ENCODE measurements around the gene STRADB.

- TF ChIP-seq TCF7L2 (IDR thresholded peaks at IDR 0.05; ENCODE audit: borderline replicate concordance, extremely low read depth, insufficient read depth, insufficient read length), result no peak
- no peak for TF ChIP-seq JUND (IDR thresholded peaks at IDR 0.05)
- TF ChIP-seq CEBPB (IDR thresholded peaks at IDR 0.05; ENCODE audit: low read depth), result no peak
- no peak for TF ChIP-seq REST (IDR thresholded peaks at IDR 0.05; ENCODE audit: low read depth)
- TF ChIP-seq POLR2AphosphoS5 (IDR thresholded peaks at IDR 0.05; ENCODE audit: low read depth, low read length), result no peak
- no peak for TF ChIP-seq CTCF (IDR thresholded peaks at IDR 0.05 in 2 of 3, conservative IDR thresholded peaks at IDR 0.05 in 1 of 3; ENCODE audit: borderline replicate concordance in 1 of 3, insufficient read depth in 1 of 3, low read depth in 2 of 3, low read length in 2 of 3)
- TF ChIP-seq EZH2 (IDR thresholded peaks at IDR 0.05), result no peak
- no peak for TF ChIP-seq POLR2A (IDR thresholded peaks at IDR 0.05; ENCODE audit: borderline replicate concordance, extremely low read depth, insufficient read depth, insufficient read length)
- no peak for TF ChIP-seq MAX (IDR thresholded peaks at IDR 0.05)
- TF ChIP-seq FOSL1 (IDR thresholded peaks at IDR 0.05; ENCODE audit: low read depth), result no peak
These were observed 31.0 kb upstream of the STRADB start for GRCh38 chr2:201420442-201421113.

Data from HCT116 (cell line).